HG03432 (cell line): ENCODE measurements around the gene UBTD2.
A peak's percentile ranks its signal among the peaks of the same experiment; 100 is the strongest.

ENCODE experiments used
- ATAC-seq: cut with Tn5 transposase; IDR thresholded peaks from one replicate; pipeline ENCODE4 v1.9.1; 2021; ENCODE audit warnings: mild to moderate bottlenecking, moderate library complexity; ENCODE audit not compliant: unreplicated experiment

The UBTD2 gene

GRCh38 chr5:172173564-172174153 lies 109.9 kb downstream of the UBTD2 start:
- ATAC-seq = no peak

GRCh38 chr5:172172912-172173563 lies 110.5 kb downstream of the UBTD2 start:
- ATAC-seq = no peak

DNA sequence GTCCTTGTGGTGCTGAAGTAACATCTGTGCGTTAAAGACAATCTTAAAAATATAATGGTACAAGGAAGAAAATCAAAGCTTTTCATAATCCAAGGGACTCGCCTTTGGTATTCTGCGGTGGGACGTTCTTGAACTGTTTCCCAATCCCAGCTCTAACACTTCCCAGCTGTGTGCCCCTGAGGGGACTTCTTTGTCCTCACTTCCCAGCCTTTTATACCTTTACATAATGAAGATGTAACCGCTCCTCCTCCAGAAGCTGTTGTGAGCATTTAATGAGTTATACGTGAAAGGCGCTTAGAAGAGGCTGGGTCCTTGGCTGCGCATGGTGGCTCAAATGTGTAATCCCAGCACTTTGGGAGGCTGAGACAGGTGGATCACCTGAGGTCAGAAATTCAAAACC lies 112.4 kb downstream of the UBTD2 start:
- no peak for ATAC-seq

- ATAC-seq = no peak
Measured at GRCh38 chr5:172170251-172170701, 113.3 kb downstream of the UBTD2 start.

DNA sequence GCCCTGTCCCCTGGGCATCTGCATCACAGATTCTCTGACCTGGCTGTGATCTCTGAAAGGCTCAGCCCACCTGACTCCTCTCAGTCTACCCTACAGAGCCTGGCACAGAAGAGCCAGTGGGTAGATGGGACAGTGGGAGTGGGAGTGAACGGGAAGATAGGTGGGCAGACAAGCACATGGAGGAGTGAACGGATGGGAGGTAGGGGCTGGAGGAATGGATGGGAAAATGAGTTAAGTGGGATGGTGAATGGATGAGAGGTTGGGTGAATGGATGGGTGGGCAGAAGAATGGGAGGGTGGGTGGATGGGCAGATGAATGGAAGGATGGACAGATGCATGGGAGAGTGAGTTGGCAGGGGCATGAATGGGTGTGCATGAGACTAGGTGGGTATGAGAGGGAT lies 114.3 kb downstream of the UBTD2 start:
- ATAC-seq = no peak

GRCh38 chr5:172168311-172168710 lies 115.3 kb downstream of the UBTD2 start:
- no peak for ATAC-seq

GRCh38 chr5:172167895-172168294 lies 115.7 kb downstream of the UBTD2 start:
- ATAC-seq = no peak

DNA sequence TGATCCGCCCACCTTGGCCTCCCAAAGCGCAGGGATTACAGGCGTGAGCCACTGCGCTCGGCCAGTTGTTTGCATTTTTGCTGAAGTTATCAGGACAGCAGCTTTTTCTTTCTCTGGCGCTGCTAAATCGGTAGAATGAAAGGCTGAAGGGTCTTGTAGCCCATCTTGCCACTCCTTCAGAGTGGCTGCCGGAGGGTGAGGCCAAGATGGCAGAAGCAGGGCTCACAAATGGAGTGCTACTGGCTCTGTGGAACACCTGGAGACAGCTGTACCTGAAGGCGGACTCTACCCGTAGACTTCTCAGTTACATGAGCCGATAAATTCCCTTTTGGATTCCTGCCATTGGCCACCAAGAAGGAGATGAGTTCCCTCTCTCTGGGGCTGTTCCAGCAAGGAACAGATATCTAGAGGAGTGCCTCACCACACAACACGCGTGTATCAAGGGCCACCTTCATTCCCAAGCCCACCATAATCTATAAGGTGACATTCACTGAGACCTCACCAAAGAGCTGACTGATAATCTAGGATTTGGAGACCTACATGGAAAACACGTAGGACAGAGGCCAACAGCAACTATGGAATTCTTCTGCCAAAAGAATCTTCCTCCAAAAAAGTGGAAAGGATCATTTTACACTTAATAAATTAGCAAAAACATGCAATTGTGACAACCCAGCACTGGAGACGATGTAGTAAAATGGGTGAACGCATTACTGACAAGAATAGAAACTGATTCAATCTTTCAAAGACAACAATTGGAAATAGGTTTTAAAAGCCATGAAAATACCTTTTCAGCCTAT lies 117.3 kb downstream of the UBTD2 start:
- no peak for ATAC-seq

DNA sequence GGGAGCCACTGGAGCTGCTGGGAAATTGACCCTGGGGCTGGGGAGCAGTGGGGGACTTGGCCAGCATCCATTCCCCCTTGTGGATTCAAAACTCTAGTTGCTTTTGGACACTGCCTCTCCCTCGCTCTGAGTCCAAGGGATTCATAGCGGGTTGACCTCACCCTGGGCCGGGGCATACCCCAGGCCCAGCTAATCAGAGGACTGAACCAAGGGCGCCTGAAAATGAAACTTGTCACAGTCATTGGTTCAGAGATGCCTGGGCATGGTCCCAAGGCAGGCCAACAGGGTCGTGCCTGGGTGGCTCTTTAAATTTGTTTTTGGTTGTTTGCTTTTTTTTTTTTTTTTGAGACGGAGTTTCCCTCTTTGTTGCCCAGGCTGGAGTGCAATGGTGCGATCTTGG lies 118.1 kb downstream of the UBTD2 start:
- ATAC-seq = peak; percentile 86

GRCh38 chr5:172164769-172165212 lies 118.8 kb downstream of the UBTD2 start:
- ATAC-seq = no peak

- ATAC-seq = no peak
Measured at GRCh38 chr5:172163346-172163745, 120.2 kb downstream of the UBTD2 start.

- no peak for ATAC-seq
Measured at GRCh38 chr5:172162987-172163343, 120.6 kb downstream of the UBTD2 start.

- no peak for ATAC-seq
Measured at GRCh38 chr5:172162323-172162986, 121.1 kb downstream of the UBTD2 start.

GRCh38 chr5:172160506-172160905 lies 123.1 kb downstream of the UBTD2 start:
- ATAC-seq = no peak
